HL-60 (cell line): ENCODE measurements around the gene IER2.

Source experiments
- GABPA ChIP-seq: IDR thresholded peaks from 2 replicates; pipeline ENCODE4 v1.6.1; 2012; ENCODE audit warnings: low read depth
- POLR2AphosphoS5 ChIP-seq: IDR thresholded peaks from 2 replicates; pipeline ENCODE4 v1.6.1; 2012; ENCODE audit warnings: low read depth
- REST ChIP-seq: IDR thresholded peaks from 2 replicates; pipeline ENCODE4 v1.6.1; 2012; ENCODE audit warnings: low read depth; ENCODE audit not compliant: insufficient replicate concordance
- SPI1 ChIP-seq: IDR thresholded peaks from 2 replicates; pipeline ENCODE4 v1.6.1; 2012; ENCODE audit warnings: low read depth, mild to moderate bottlenecking, borderline replicate concordance
- TF ChIP-seq, protein P1 (sequence below): IDR thresholded peaks from one replicate; pipeline ENCODE4 v1.5.1; 2011; ENCODE audit warnings: low read length, control low read depth, inconsistent platforms; ENCODE audit not compliant: insufficient read depth

- TF ChIP-seq, protein P1, sequence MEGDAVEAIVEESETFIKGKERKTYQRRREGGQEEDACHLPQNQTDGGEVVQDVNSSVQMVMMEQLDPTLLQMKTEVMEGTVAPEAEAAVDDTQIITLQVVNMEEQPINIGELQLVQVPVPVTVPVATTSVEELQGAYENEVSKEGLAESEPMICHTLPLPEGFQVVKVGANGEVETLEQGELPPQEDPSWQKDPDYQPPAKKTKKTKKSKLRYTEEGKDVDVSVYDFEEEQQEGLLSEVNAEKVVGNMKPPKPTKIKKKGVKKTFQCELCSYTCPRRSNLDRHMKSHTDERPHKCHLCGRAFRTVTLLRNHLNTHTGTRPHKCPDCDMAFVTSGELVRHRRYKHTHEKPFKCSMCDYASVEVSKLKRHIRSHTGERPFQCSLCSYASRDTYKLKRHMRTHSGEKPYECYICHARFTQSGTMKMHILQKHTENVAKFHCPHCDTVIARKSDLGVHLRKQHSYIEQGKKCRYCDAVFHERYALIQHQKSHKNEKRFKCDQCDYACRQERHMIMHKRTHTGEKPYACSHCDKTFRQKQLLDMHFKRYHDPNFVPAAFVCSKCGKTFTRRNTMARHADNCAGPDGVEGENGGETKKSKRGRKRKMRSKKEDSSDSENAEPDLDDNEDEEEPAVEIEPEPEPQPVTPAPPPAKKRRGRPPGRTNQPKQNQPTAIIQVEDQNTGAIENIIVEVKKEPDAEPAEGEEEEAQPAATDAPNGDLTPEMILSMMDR, result no peak
- TF ChIP-seq POLR2AphosphoS5 (no peak; the same call in 1 of the 2 replicates), SPI1 (no peak), REST (no peak), GABPA (no peak)
Observed at GRCh38 chr19:13122275-13122878, 27.8 kb upstream of the IER2 start.
